SU-DHL-6 (cell line): ENCODE data around the gene CCDC167.

Experiments used
- CTCF ChIP-seq: fragments of 200-600 bp; sonication (generic); IDR thresholded peaks from one replicate; pipeline ENCODE4 v1.5.1; 2017; ENCODE audit warnings: antibody characterized with exemption, mild to moderate bottlenecking, low read length, moderate library complexity; ENCODE audit not compliant: insufficient read depth, poor library complexity, severe bottlenecking
- EZH2phosphoT487 ChIP-seq: fragments of 200-600 bp; sonication (generic), shearing (Covaris generic); conservative IDR thresholded peaks from 2 replicates; pipeline ENCODE4 v1.6.1; 2018; ENCODE audit warnings: mild to moderate bottlenecking, antibody characterized with exemption, low read length, moderate library complexity, mixed read lengths

- TF ChIP-seq CTCF = no peak
- TF ChIP-seq EZH2phosphoT487 = no peak
Observed at GRCh38 chr6:37534893-37535292, 35.2 kb upstream of the CCDC167 start.
